Renal cortical epithelial cell (primary cell): ENCODE measurements around the gene CDH4. TPM values are rescaled to one million over a fixed set of nuclear protein-coding genes. Genes with fewer than 3 reads are reported as not detected.

Source experiments
- DNase-seq: peaks from one replicate; pipeline ENCODE4 v3.0.0-alpha.2; 2011; ENCODE audit warnings: low read depth
- total RNA-seq: library from RNA; depleted of rRNA; stranded (reverse); fragments of >200 nt; gene quantifications from 2 replicates; pipeline ENCODE4 v1.2.3, GENCODE V29; 2014

The CDH4 gene
- total RNA-seq, 1 donor from 2014 or later = 6.4 TPM

GRCh38 chr20:61784801-61785566 is 532.9 kb downstream of the CDH4 start:
- no peak for DNase-seq

- no peak for DNase-seq
Measured at GRCh38 chr20:61785567-61785816, 533.4 kb downstream of the CDH4 start.

GRCh38 chr20:61786230-61786629 is 534.2 kb downstream of the CDH4 start:
- no peak for DNase-seq

GRCh38 chr20:61788343-61788742 is 536.3 kb downstream of the CDH4 start:
- DNase-seq = no peak

GRCh38 chr20:61789329-61789728 is 537.3 kb downstream of the CDH4 start:
- no peak for DNase-seq

- DNase-seq = no peak
Measured at GRCh38 chr20:61790116-61790827, 538.2 kb downstream of the CDH4 start.

GRCh38 chr20:61791995-61792394 is 539.9 kb downstream of the CDH4 start:
- DNase-seq = no peak

GRCh38 chr20:61795669-61796630 is 543.9 kb downstream of the CDH4 start:
- no peak for DNase-seq

GRCh38 chr20:61796738-61797137 is 544.7 kb downstream of the CDH4 start:
- DNase-seq = no peak

GRCh38 chr20:61797200-61797599 is 545.1 kb downstream of the CDH4 start:
- DNase-seq = peak; percentile 2

- no peak for DNase-seq
Measured at GRCh38 chr20:61797971-61798411, 545.9 kb downstream of the CDH4 start.

- no peak for DNase-seq
Measured at GRCh38 chr20:61798632-61799031, 546.6 kb downstream of the CDH4 start.

GRCh38 chr20:61799394-61799923 is 547.4 kb downstream of the CDH4 start:
- no peak for DNase-seq

- no peak for DNase-seq
Measured at GRCh38 chr20:61799928-61800327, 547.9 kb downstream of the CDH4 start.

GRCh38 chr20:61800359-61801064 is 548.5 kb downstream of the CDH4 start:
- DNase-seq = no peak

GRCh38 chr20:61801065-61801360 is 549.0 kb downstream of the CDH4 start:
- DNase-seq = no peak

GRCh38 chr20:61801428-61801827 is 549.4 kb downstream of the CDH4 start:
- no peak for DNase-seq

- no peak for DNase-seq
Measured at GRCh38 chr20:61801857-61802442, 549.9 kb downstream of the CDH4 start.

GRCh38 chr20:61802721-61803311 is 550.8 kb downstream of the CDH4 start:
- no peak for DNase-seq

GRCh38 chr20:61803416-61803914 is 551.4 kb downstream of the CDH4 start:
- DNase-seq = no peak
